NB4 (cell line): ENCODE results near the gene LRRC28.

Source experiments
- DNase-seq: peaks from one replicate; pipeline ENCODE4 v3.0.0; 2010; ENCODE audit warnings: low read depth
- H3K4me3 ChIP-seq: one replicate; pipeline ENCODE4 v1.5.1; 2011; ENCODE audit warnings: mild to moderate bottlenecking, low read depth, low read length, moderate library complexity
- CTCF ChIP-seq: IDR thresholded peaks from one replicate; pipeline ENCODE4 v1.5.1; 2012; ENCODE audit warnings: low read depth, low read length
- MAX ChIP-seq: IDR thresholded peaks from 2 replicates; pipeline ENCODE4 v1.6.1; 2011; ENCODE audit warnings: low read depth, low read length
- MYC ChIP-seq: IDR thresholded peaks from 2 replicates; pipeline ENCODE4 v1.6.1; 2011; ENCODE audit warnings: low read depth, low read length
- POLR2A ChIP-seq: IDR thresholded peaks from 2 replicates; pipeline ENCODE4 v1.6.1; 2011; ENCODE audit warnings: mild to moderate bottlenecking; ENCODE audit not compliant: insufficient read length; ENCODE audit errors: extremely low read depth

Gene LRRC28

GRCh38 chr15:99421758-99422157, 170.5 kb downstream of the LRRC28 start:
- DNase-seq: no peak
- TF ChIP-seq POLR2A: no peak
- TF ChIP-seq MYC: no peak
- TF ChIP-seq MAX: no peak
- TF ChIP-seq CTCF: no peak
- no peak overlapping the region for H3K4me3 ChIP-seq

DNA sequence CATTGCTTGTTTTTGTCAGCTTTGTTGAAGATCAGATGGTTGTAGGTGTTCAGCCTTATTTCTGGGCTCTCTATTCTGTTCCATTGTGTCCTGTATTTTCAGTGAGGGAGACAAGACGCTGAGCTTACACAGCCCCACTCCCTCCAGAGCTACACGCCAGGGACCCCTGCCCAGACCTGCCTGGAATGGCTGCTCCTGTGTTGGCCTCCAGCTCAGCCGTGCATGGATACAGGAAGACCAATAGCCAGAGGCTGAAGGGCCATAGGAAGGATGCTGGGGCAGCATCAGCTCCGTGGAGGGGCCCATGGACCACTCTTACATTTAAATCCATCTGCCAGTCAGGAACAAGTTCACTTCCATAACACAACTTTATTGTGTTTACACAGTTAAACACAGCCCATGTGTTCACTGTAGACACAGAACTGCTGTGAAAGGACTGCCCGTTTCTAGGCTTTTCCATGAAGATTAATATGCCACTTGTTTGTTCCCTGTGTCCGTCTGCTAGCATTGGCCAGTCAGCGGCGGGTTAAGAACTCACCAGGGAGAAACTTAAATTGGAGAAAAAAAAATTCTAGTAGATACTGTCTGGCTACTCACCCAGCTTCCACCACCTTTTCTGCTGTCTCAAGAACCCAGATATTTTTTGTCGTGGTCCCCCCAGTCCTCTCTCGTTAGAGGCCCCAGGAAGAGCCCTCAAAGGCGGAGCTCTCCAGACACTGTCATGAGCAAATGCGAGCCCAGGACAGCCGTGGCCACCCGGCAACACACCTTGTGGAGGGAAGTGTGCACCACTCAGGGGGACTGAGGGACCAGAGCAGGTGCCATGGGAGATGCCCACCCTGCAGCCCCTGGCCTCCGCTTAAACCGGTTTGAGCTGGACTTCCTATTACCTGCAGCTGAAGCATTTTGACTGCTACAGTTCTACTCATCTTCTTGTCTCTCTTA, 172.2 kb downstream of the LRRC28 start:
- H3K4me3 ChIP-seq: no peak overlapping the region
- TF ChIP-seq MYC (no peak), CTCF (no peak), POLR2A (no peak), MAX (no peak)
- DNase-seq: no peak

- no peak for TF ChIP-seq CTCF
- TF ChIP-seq MAX: no peak
- TF ChIP-seq MYC: no peak
- TF ChIP-seq POLR2A: no peak
- H3K4me3 ChIP-seq: no peak overlapping the region
- no peak for DNase-seq
Observed at GRCh38 chr15:99424131-99424571, 172.9 kb downstream of the LRRC28 start.

DNA sequence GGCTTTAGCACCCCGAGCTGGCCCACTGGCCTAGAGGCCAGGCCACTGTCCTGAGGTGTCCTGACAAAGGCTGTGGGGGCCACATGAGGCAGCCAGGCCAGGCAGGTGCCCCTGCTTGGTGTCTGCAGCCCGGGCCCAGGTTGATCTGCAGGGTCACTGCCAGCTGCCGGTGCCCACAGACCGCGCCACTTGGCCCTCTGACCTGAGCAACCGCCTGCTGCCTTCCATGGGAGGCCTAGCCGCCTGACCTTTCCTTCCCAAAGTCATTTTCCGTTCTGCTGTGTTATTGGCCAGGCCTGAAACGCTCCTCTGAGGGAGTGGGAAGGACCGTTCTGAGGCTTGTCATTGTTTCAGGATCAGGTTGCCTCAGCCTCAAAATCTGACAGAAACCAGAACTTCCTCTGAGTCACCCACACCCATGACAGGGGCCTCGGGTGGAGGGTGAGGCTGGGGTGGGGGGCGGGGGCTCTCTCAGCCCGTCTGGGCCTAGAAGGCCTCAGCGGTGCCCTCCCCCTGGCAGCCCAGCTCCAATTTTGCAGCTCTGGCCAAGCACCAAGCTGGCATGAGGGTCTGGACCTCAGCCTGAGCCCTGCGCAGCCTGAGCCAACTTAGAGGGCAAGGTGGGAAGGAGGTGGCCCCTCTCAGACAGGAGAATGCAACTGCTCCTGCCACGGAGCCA, 173.8 kb downstream of the LRRC28 start:
- H3K4me3 ChIP-seq: no peak overlapping the region
- TF ChIP-seq MAX (no peak), CTCF (no peak), POLR2A (no peak), MYC (no peak)
- peak; percentile 84 for DNase-seq

- no peak for DNase-seq
- TF ChIP-seq MYC (no peak), CTCF (no peak), POLR2A (no peak), MAX (no peak)
Observed at GRCh38 chr15:99425657-99426301, 174.5 kb downstream of the LRRC28 start.

More at GRCh38 chr15:99425657-99426301, 174.5 kb downstream of the LRRC28 start:
- H3K4me3 ChIP-seq: no peak overlapping the region
